Measurements from ENCODE around the gene RHCG.

DNA sequence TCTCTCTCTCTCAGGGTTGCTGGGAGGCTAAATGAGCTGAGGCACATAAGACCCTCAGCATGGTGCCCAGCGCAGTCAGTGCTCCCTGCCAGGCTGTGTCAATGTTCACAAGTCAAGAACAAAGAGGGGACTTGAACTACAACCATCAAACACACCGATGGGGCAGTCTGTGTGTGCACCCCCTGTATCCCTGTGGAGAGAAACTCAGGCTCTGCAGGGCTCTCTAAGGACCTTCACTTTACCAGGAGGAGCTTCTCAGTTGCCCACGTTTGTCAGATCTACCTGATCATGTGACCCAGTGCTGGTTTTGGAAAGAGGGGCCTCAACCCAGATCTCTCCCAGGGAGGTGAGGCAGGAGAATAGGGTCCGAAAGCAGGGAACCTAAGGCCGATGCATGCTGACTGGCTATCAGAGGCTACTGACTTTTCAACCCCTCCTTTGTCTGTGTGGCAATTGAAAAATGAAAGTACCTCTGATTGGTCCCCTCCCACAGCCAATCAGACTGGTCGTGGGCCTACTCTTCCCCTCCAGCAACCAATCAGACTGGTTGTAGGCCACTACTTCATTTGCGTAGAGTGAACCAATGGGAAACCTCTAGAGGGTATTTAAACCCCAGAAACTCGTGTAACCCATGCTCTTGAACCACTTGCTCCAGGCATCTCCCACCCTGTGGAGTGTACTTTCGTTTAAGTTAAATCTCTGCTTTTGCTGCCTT, 34.0 kb downstream of the RHCG start:
- TF ChIP-seq CTCF (IDR thresholded peaks at IDR 0.05) (no peak), POLR2A (IDR thresholded peaks at IDR 0.05) (no peak), EP300 (IDR thresholded peaks at IDR 0.05) (no peak), POLR2AphosphoS5 (IDR thresholded peaks at IDR 0.05) (no peak)
